NCI-H226 (cell line): ENCODE results near the gene ABCG2.

Experiments
- DNase-seq: peaks from one replicate; pipeline ENCODE4 v3.0.0-alpha.2; 2015

Gene ABCG2

DNA sequence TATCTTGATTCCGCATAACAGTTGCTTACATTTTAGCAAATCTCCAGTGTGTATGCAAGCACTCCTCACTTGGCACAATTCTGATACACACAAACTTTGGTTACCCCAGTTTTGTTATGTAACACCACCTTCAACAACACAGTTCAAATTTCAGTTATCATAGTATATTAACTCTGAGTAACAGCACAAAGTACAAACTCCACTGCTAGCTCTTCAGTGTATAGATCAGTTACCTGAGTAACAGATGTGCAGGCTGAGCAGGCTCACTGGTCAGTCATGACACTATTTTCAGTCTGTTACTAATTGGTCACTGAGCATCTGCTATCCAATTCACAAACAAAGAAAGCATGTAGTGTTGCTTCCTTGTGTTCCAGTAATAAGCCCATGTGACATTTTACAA lies 95.6 kb downstream of the ABCG2 start:
- no peak for DNase-seq

DNA sequence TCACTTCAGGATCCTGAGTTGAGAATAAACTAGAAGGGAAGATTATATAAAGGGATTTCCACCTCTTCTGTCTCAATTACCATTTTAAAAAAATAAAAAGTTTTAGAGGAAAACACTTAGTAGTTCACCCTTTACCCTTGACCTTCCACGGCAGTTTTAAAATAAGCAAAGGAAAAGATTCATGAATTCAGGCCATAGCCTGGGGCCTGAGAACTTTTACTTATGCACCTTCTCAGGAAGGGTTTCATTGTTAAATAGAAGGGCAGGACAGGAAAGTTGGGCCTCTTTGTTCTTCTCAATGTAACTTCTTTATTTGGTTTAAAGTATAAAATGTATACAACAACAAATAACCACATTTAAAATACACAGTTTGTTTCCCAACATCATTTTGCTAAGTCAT lies 96.1 kb downstream of the ABCG2 start:
- DNase-seq, result no peak

DNA sequence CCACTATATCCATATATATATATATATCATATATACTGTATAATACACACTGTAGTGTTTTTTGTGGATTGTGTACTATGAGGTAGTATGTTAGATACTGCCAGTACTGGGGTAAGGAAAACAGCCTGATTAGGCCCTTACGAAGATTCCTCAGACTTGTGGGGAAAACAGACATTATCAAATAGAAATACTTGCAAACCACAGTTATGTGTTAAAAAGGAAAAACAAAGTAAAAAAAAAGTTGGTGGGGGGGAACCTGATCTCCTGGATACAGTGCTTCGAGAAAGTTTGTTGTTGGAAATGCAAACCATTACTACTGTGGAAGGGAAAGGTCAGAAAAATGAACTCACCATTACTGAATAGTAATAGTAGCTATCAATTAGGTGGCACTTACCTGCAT lies 98.0 kb downstream of the ABCG2 start:
- DNase-seq, result no peak

DNA sequence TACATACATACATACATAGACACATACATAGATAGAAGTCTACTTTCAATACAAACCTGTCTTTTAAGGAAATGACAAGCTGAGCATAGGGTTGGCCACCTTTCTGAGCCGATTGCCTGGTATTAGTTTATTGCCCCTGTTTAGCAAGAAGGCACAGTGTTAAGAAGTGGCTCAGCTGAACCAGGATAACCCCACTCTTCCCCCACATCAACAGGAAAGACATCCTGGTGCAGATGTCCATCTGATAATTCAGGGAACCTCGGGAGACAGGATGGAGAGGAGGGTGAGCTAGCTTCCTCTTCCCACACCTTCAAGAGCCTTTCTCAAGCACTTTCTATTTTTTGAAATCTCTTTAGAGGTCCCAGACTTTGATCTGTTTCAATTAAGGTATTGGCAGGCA lies 98.7 kb downstream of the ABCG2 start:
- DNase-seq, result no peak

DNA sequence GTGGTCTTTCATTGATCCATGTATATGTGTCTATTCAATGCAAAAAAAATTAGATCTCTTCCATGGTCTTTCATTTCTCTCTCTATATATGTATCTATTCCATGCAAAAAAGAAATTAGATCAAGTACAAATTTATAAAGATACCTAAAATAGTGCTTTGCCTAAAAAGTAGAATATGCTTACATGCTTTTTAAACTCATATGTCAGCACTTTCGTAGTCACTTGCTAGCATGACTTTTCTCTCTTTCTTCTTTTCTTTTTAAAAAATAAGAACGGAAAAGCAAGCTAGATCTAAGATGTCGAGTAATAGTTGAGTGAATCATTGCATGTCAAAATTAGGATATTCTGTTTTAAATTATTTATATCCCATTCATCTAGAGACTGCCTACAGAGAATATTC lies 100.1 kb downstream of the ABCG2 start:
- DNase-seq, result no peak

DNA sequence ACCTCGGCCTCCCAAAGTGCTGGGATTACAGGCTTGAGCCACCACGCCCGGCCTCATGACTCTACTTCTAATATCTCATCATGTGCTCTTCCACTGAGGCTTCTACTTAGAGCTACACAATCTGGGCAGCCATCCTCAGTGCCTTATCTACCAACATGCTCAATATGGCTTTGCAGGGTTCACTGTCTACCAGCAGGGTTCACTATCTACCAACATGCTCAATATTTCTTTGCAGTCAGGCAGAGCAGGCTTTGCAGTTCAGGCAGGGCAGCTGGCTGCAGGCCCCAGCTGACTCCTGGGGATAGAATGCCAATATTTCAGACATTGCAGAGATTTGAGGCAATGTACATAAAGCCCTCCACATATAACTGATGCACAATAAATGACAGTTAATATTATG lies 103.5 kb downstream of the ABCG2 start:
- peak; percentile 14 for DNase-seq

DNA sequence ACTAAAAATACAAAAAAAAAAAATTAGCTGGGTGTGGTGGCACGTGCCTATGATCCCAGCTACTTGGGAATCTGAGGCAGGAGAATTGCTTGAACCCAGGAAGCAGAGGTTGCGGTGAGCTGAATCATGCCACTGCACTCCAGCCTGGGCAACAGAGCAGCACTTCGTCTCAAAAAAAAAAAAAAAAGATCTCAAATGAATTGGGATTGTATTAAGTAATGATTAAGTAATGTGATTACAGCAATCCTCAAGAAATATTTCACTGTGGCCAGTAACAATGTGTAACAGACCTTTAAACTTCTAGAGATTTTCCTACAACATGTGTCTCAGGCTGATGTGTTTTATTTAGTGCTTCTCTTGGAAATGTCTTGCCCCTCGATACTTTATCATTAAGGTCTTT lies 104.2 kb downstream of the ABCG2 start:
- DNase-seq, result no peak

DNA sequence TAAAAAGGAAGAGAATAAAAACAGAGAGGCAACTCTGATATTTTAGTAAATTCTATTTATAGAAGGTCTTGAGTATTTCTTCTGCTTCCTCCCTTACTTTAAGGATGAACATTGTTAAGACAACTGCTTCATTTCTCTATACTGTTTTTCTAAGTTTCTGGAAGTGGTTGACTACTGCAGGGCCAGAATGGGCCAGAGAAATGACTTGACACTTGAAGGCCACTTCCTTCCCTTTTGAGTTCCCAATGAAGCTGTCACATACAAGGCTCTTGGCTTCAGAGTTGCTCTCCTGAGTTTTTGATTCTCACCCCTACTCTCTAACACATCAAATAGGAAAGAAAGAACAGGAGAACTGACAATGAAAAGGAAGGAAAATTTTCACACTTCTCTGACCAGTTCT lies 113.4 kb downstream of the ABCG2 start:
- DNase-seq, result no peak

DNA sequence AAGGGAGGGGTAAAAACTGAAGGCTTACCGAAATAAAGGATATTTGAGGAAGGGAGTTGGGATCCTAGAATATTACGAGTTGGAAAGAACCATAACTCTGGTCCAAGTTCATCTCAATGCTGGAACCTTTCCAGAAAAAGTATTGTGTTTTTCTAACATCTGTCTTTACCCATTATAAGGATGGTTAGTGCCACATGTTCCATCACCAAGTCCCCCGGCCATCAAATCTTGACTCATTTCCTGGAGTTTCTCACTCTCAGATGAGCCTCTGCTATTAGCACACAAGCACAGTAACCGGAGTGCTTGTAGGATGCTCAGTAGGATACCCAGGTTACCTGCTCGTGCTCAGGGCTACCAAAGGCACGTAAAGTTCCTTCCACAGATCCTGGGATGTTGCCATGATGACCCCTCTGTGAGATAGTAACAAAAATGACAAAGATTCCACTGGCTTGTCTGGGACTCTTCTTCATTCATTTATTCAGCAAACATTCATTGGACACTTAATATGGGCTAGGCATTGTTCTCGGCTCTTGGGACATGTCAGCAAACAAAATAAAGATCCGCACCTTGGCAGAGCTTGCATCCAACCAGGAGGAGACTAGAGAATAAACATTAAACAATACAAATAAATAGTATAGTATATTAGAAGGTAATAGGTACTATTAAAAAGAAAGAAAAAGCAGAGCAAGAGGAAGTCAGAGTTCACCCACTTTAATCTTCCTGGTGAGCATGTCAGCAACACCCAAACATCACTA lies 114.7 kb downstream of the ABCG2 start:
- DNase-seq, result no peak

DNA sequence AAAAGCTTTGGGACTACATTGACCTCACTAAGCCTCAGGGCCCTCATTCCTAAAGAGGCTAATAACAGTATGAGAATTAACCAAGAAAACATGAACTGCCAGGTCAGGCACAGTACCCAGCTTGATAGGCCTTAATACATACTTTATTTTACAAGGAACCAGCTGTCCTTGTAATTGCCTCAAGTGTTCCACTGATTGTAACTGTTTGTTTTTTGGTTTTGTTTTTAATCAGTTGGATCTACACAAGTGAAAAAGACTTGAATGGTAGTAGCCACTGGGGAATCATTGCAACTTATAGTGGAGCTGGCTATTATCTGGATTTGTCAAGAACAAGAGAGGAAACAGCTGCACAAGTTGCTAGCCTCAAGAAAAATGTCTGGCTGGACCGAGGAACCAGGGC lies 115.4 kb downstream of the ABCG2 start:
- no peak for DNase-seq

DNA sequence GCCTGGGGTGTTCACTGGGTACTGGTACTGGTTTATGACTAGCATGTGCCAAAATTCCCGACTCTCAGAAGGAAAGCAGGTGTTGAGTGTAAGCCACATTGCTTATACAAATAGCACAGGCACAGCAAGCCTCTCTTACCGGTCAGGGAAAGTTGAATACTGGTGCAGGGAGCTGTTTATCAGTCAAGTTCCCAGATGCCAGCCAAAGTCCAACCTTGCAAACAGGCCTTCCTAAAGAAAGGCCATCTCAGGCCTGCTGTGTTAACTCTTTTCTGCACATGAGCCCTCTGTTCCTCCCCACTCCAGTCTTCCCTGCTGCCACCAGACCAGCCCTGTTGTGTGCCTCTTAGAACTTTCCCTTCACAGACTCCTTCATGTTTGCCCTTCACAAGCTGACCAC lies 116.8 kb downstream of the ABCG2 start:
- no peak for DNase-seq

DNA sequence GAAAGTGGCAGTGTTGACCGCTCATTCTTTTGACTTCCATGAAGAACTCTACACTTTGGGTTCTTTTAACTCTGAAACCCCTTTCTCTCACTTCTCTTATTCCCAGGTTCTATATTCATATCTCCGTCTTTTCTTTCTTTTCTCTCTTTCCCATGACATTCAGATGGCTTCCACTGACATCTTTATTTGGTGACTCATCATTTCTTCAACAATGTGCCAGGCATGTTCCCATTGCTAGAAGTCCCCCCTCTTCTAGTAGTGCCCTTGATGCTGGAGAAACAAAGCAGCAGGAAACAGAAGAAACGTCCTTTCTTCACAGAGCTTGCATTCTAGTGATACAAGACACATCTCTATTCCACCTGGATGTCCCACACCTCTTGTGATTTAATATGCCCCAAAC lies 117.7 kb downstream of the ABCG2 start:
- no peak for DNase-seq
